ENCODE results near the gene EEF1AKMT4.

DNA sequence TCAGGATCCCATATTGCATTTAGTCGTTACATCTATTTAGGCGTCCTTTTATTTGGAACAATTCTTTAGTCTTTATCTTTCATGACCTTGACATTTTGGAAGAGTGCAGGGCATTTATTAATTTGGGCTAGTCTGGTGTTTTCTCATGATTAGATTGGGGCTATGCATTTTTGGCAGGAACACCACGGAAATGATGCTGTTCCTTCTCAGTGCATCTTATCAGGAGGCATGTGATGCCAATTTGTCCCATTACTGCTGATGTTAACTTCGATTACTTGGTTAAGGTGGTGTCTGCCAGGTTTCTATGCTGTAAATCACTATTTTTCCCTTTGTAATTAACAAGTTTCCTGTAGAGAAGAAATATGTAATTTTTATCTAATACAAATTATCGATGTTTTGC, 38.2 kb upstream of the EEF1AKMT4 start:
- TF ChIP-seq, protein P1, sequence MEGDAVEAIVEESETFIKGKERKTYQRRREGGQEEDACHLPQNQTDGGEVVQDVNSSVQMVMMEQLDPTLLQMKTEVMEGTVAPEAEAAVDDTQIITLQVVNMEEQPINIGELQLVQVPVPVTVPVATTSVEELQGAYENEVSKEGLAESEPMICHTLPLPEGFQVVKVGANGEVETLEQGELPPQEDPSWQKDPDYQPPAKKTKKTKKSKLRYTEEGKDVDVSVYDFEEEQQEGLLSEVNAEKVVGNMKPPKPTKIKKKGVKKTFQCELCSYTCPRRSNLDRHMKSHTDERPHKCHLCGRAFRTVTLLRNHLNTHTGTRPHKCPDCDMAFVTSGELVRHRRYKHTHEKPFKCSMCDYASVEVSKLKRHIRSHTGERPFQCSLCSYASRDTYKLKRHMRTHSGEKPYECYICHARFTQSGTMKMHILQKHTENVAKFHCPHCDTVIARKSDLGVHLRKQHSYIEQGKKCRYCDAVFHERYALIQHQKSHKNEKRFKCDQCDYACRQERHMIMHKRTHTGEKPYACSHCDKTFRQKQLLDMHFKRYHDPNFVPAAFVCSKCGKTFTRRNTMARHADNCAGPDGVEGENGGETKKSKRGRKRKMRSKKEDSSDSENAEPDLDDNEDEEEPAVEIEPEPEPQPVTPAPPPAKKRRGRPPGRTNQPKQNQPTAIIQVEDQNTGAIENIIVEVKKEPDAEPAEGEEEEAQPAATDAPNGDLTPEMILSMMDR (conservative IDR thresholded peaks at IDR 0.05 in 1 of 2, IDR thresholded peaks at IDR 0.05 in 1 of 2; ENCODE audit: low read depth in 1 of 2, low read length in 2 of 2): no peak
- TF ChIP-seq EZH2 (IDR thresholded peaks at IDR 0.05; ENCODE audit: low read length, missing control alignments): no peak
